Type B pancreatic cell (in vitro differentiated cells): ENCODE data around the gene HHIPL1. TPM values are rescaled to one million over a fixed set of nuclear protein-coding genes. Genes with fewer than 3 reads are reported as not detected.

ENCODE experiments used
- DNase-seq: peaks from one replicate; pipeline ENCODE4 v3.0.0; 2021; ENCODE audit warnings: mixed read lengths; ENCODE audit not compliant: unreplicated experiment; ENCODE audit errors: extremely low spot score
- H3K27ac Mint-ChIP-seq: 2 replicates; pipeline ENCODE4 v1.8.0; 2021; ENCODE audit warnings: mild to moderate bottlenecking, mixed read lengths
- H3K27me3 Mint-ChIP-seq: 2 replicates; pipeline ENCODE4 v1.8.0; 2021; ENCODE audit warnings: mixed read lengths
- H3K36me3 Mint-ChIP-seq: 2 replicates; pipeline ENCODE4 v1.8.0; 2021; ENCODE audit warnings: mixed read lengths
- H3K4me1 Mint-ChIP-seq: one replicate; pipeline ENCODE4 v1.8.0; 2021; ENCODE audit warnings: mixed read lengths; ENCODE audit not compliant: unreplicated experiment
- H3K4me3 Mint-ChIP-seq: 2 replicates; pipeline ENCODE4 v1.8.0; 2021; ENCODE audit warnings: mild to moderate bottlenecking, mixed read lengths
- H3K9me3 Mint-ChIP-seq: 2 replicates; pipeline ENCODE4 v1.8.0; 2021; ENCODE audit warnings: mixed read lengths
- CTCF ChIP-seq: fragments of 200-600 bp; sonication (generic); conservative IDR thresholded peaks from 2 replicates; pipeline ENCODE4 v1.5.0; 2021; ENCODE audit warnings: antibody characterized with exemption, mild to moderate bottlenecking
- total RNA-seq: library from RNA; stranded (reverse); gene quantifications from 2 replicates; pipeline ENCODE4 v1.2.1, GENCODE V29; 2021; ENCODE audit warnings: low replicate concordance

The HHIPL1 gene
- total RNA-seq, 1 donor from 2014 or later: 1.4 TPM

GRCh38 chr14:99674064-99674650 is 29.2 kb downstream of the HHIPL1 start:
- DNase-seq: no peak
- Mint-ChIP-seq H3K27me3 (no peaks in the 10 kb centered on the region), H3K27ac (no peak overlapping the region)

DNA sequence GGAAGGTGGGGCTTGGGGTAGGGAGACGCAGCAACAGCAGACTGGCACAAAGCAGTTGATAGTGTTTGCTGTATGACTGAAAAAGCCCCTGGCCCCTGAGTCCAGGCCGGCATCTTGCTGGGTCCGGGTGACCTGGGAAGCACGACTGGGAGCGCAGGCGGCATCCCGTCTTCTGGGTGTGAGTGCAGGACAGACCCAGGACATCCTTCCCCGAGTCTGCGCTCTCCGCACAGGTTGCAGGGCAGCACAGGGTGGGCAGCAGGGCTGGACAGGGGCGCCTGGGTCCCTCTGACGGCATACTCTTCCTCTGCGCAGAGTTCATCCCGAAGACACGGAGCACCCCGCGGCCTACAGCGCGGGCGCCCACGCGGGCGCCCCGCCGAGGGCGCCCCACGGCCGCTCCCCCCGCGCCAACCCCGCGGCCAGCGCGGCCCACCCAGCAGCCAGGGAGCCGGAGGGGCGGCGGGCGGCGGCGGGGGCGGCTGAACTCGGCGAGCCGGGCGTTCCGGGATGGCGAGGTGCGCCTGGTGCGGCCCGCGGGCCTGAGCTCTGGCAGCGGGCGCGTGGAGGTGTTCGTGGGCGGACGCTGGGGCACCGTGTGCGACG is 29.9 kb downstream of the HHIPL1 start:
- Mint-ChIP-seq H3K4me3 (no peak overlapping the region), H3K9me3 (no peaks in the 10 kb centered on the region), H3K27ac (no peak overlapping the region), H3K4me1 (peaks cover 25% of the 10 kb centered on the region), H3K36me3 (no peaks in the 10 kb centered on the region), H3K27me3 (no peaks in the 10 kb centered on the region)
- no peak for TF ChIP-seq CTCF
- DNase-seq: no peak

More at GRCh38 chr14:99674064-99674650, 29.2 kb downstream of the HHIPL1 start:
- H3K4me1 Mint-ChIP-seq: peaks cover 27% of the 10 kb centered on the region
- no peak for TF ChIP-seq CTCF
- H3K4me3 Mint-ChIP-seq: no peak overlapping the region
- no peaks in the 10 kb centered on the region for H3K9me3 Mint-ChIP-seq
- no peaks in the 10 kb centered on the region for H3K36me3 Mint-ChIP-seq

DNA sequence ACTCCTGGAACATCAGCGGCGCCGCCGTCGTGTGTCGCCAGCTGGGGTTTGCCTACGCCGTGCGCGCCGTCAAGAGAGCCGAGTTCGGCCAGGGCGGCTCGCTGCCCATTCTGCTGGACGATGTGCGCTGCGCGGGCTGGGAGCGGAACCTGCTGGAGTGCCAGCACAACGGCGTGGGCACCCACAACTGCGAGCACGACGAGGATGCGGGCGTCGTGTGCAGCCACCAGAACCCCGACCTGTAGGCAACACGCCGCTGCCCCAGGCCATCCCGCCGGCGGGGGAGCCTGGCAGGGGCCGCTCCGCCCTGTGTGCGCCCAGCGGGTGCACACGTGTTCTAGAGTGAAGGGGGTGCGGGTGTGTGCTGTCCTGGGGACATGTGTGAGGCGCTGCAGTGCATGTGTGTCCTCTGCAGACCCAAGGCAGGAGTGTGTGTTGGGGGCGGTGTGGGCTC is 30.5 kb downstream of the HHIPL1 start:
- Mint-ChIP-seq H3K27ac (no peak overlapping the region), H3K36me3 (no peaks in the 10 kb centered on the region), H3K4me1 (peaks cover 23% of the 10 kb centered on the region), H3K27me3 (no peaks in the 10 kb centered on the region), H3K9me3 (no peaks in the 10 kb centered on the region), H3K4me3 (no peak overlapping the region)
- TF ChIP-seq CTCF: no peak
- no peak for DNase-seq

DNA sequence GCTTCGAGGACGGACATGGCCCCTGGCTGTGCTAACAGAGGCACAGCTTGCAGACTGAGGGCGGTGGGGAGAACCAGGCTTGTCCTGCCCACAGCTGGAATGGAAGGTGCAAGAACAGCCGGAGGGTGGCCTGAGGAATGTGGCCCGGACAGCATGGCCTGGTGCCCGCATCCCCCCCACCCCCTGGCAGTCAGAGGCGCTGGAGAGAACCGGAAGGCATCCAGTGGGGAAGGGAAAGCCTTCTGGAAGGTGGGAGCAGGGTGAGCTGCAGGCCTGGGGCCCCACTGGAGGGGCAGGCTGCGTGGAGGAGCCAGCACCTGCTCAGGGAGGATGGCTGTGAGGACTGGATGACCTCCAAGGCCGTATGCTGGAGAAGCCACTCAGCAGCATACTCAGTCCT is 31.0 kb downstream of the HHIPL1 start:
- H3K27ac Mint-ChIP-seq: no peak overlapping the region
- TF ChIP-seq CTCF: no peak
- H3K27me3 Mint-ChIP-seq: no peaks in the 10 kb centered on the region
- H3K4me3 Mint-ChIP-seq: no peak overlapping the region
- no peaks in the 10 kb centered on the region for H3K36me3 Mint-ChIP-seq
- no peak for DNase-seq
- no peaks in the 10 kb centered on the region for H3K9me3 Mint-ChIP-seq
- peaks cover 18% of the 10 kb centered on the region for H3K4me1 Mint-ChIP-seq

DNA sequence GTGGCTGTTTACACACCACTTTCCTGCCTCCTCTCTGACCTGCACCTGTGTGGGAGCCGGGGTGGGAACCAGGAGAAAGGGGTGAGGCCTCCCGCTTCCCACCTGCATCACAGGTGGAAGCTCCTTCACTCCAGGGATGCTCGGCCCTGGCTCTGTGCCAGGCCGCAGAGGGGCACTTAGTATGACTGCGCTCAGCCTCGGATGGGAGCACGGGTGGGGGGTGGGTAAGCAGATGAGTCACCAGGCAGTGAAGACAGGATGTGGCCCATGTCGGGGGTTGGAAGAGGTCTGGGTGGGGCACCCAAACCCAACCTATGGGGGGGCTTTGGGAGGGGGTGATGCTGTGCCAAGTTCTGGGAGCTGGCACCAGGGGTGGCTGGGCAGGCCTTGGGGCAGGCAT is 31.7 kb downstream of the HHIPL1 start:
- H3K27ac Mint-ChIP-seq: no peak overlapping the region
- TF ChIP-seq CTCF: no peak
- H3K36me3 Mint-ChIP-seq: no peaks in the 10 kb centered on the region
- peaks cover 11% of the 10 kb centered on the region for H3K4me1 Mint-ChIP-seq
- no peak for DNase-seq
- no peaks in the 10 kb centered on the region for H3K27me3 Mint-ChIP-seq
- H3K4me3 Mint-ChIP-seq: no peak overlapping the region
- H3K9me3 Mint-ChIP-seq: no peaks in the 10 kb centered on the region
